HCEC 1CT (cell line): ENCODE measurements around the gene DPEP3.
A peak's percentile ranks its signal among the peaks of the same experiment; 100 is the strongest.

Experiments
- DNase-seq: peaks from one replicate; pipeline ENCODE4 v3.0.0-alpha.2; 2017

DPEP3 gene

DNA sequence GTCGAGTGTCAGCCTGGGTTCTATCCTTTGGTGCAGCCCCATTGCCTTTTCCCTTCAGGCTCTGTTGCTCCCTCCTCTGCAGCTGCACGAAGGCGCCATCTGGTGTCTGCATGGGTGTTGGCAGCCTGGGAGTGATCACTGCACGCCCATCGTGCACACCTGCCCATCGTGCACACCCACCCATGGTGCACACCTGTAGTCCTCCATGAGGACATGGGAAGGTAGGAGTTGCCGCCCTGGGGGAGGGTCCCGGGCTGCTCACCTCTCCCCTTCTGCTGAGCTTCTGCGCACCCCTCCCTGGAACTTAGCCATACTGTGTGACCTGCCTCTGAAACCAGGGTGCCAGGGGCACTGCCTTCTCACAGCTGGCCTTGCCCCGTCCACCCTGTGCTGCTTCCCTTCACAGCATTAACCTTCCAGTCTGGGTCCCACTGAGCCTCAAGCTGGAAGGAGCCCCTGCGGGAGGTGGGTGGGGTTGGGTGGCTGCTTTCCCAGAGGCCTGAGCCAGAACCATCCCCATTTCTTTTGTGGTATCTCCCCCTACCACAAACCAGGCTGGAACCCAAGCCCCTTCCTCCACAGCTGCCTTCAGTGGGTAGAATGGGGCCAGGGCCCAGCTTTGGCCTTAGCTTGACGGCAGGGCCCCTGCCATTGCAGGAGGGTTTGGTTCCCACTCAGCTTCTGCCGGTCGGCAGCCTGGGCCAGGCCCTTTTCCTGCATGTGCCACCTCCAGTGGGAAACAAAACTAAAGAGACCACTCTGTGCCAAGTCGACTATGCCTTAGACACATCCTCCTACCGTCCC, 51.5 kb downstream of the DPEP3 start:
- peak; percentile 50 for DNase-seq

DNA sequence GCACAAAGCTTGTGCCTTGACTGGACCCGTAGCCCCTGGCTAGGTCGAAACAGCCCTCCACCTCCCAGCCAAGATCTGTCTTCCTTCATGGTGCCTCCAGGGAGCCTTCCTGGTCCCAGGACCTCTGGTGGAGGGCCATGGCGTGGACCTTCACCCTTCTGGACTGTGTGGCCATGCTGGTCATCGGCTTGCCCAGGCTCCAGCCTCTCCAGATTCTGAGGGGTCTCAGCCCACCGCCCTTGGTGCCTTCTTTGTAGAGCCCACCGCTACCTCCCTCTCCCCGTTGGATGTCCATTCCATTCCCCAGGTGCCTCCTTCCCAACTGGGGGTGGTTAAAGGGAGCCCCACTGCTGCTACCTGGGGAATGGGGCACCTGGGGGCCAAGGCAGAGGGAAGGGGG, 52.2 kb downstream of the DPEP3 start:
- DNase-seq, result no peak

DNA sequence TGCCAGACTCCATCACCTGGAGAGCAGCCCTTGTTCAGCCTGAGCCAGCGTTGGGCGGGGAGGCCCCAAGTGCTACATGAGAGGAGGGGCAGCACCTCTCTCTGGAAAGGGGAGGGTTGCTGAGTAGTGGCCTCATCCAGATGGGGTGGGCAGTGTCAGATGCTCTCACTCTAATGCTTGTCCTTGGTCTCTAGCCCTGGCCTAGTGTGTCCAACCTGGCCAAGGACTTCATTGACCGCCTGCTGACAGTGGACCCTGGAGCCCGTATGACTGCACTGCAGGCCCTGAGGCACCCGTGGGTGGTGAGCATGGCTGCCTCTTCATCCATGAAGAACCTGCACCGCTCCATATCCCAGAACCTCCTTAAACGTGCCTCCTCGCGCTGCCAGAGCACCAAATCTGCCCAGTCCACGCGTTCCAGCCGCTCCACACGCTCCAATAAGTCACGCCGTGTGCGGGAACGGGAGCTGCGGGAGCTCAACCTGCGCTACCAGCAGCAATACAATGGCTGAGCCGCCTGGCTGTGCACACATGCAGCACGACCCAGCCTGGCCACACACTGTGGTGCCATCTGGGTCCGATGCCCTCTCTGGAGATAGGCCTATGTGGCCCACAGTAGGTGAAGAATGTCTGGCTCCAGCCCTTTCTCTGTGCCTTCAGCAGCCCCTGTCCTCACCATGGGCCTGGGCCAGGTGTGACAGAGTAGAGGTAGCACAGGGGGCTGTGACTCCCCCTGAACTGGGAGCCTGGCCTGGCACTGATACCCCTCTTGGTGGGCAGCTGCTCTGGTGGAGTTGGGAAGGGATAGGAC, 53.0 kb downstream of the DPEP3 start:
- DNase-seq, result no peak

DNA sequence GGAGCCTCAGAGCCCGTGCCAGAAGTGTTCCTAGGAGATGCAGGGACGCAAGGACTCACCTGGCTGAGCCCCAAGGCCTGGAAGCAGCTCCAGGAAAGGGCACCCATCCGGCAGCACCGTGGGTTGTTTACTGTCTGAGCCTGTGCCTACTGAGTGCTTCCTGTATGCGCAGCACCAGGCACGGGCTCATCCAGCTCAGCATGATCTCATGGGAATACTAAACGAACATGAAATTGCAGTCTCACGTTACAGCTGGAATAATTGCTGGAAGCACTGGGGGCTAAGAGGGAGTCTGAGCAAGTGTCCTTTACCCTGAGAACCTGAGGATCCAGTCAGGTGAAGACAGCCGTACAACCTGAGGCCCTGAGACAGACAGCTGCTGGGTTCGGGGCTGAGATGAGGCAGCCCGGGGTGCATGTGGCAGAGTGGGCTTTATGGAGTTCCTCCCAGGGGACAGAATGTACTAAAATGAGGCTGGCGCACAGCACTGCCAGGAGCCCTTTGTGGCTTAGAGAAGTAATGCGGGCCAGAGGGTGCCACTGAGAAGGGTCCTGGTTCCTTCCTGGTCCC, 54.0 kb downstream of the DPEP3 start:
- no peak for DNase-seq
